Mesothelial cell of epicardium (in vitro differentiated cells): ENCODE data around the gene TENM4. TPM values are rescaled to one million over a fixed set of nuclear protein-coding genes. Genes with fewer than 3 reads are reported as not detected.

ENCODE experiments used
- DNase-seq, 2 experiments: peaks; one replicate each; pipeline ENCODE4 v3.0.0; 2021; ENCODE audit warnings: low spot score in 2 of 2; ENCODE audit not compliant: unreplicated experiment in 2 of 2
- H3K27ac Mint-ChIP-seq: 2 replicates; pipeline ENCODE4 v1.8.0; 2021; ENCODE audit warnings: mixed read lengths
- H3K27me3 Mint-ChIP-seq: 2 replicates; pipeline ENCODE4 v1.8.0; 2021; ENCODE audit warnings: low read depth, mixed read lengths
- H3K36me3 Mint-ChIP-seq: 2 replicates; pipeline ENCODE4 v1.8.0; 2021; ENCODE audit warnings: mixed read lengths
- H3K4me1 Mint-ChIP-seq: 2 replicates; pipeline ENCODE4 v1.8.0; 2021; ENCODE audit warnings: mixed read lengths
- H3K4me3 Mint-ChIP-seq: 2 replicates; pipeline ENCODE4 v1.8.0; 2021; ENCODE audit warnings: mild to moderate bottlenecking, moderate library complexity, mixed read lengths
- H3K9me3 Mint-ChIP-seq: 2 replicates; pipeline ENCODE4 v1.8.0; 2021; ENCODE audit warnings: mixed read lengths
- total RNA-seq: library from RNA; stranded (reverse); gene quantifications from 3 replicates; pipeline ENCODE4 v1.2.1, GENCODE V29; 2021
- TF ChIP-seq, protein P1 (sequence below): fragments of 200-600 bp; sonication (generic); IDR thresholded peaks from one replicate; pipeline ENCODE4 v1.5.0; 2021; ENCODE audit warnings: antibody characterized with exemption; ENCODE audit not compliant: unreplicated experiment

TENM4 gene
- total RNA-seq, 1 donor from 2014 or later = 187 TPM

- H3K4me3 Mint-ChIP-seq = no peak overlapping the region
- no peaks in the 10 kb centered on the region for H3K9me3 Mint-ChIP-seq
- peaks cover 4% of the 10 kb centered on the region for H3K36me3 Mint-ChIP-seq
- TF ChIP-seq, protein P1, sequence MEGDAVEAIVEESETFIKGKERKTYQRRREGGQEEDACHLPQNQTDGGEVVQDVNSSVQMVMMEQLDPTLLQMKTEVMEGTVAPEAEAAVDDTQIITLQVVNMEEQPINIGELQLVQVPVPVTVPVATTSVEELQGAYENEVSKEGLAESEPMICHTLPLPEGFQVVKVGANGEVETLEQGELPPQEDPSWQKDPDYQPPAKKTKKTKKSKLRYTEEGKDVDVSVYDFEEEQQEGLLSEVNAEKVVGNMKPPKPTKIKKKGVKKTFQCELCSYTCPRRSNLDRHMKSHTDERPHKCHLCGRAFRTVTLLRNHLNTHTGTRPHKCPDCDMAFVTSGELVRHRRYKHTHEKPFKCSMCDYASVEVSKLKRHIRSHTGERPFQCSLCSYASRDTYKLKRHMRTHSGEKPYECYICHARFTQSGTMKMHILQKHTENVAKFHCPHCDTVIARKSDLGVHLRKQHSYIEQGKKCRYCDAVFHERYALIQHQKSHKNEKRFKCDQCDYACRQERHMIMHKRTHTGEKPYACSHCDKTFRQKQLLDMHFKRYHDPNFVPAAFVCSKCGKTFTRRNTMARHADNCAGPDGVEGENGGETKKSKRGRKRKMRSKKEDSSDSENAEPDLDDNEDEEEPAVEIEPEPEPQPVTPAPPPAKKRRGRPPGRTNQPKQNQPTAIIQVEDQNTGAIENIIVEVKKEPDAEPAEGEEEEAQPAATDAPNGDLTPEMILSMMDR = no peak
- no peak for DNase-seq
- H3K27me3 Mint-ChIP-seq = no peaks in the 10 kb centered on the region
- H3K4me1 Mint-ChIP-seq = peaks cover 12% of the 10 kb centered on the region
- H3K27ac Mint-ChIP-seq = no peak overlapping the region
These were observed 34.5 kb downstream of the TENM4 start for GRCh38 chr11:79406376-79406775.

DNA sequence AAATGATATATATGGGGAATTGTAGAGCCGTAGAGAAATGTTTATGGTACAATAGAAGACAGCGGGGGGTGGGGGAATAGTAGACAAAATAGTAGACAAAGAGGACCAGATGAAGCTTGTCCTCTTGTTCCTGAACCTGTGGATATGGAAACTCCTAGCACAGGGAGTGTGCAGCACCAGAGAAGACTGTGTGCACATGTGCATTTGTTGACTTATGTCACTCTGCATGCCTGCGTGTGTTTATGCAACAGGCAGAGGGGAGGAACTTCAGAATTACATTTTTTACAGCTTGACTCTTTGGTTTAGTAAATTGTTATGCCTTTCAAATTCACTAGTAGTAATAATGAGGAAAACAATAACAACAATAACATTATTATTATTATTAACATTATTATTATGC is 36.0 kb downstream of the TENM4 start:
- Mint-ChIP-seq H3K4me1 (peaks cover 12% of the 10 kb centered on the region), H3K27me3 (no peaks in the 10 kb centered on the region), H3K27ac (no peak overlapping the region), H3K4me3 (no peak overlapping the region), H3K36me3 (peaks cover 5% of the 10 kb centered on the region), H3K9me3 (no peaks in the 10 kb centered on the region)
- TF ChIP-seq, protein P1 = no peak
- no peak for DNase-seq

GRCh38 chr11:79404325-79404724 is 36.5 kb downstream of the TENM4 start:
- peaks cover 12% of the 10 kb centered on the region for H3K4me1 Mint-ChIP-seq
- H3K36me3 Mint-ChIP-seq = peaks cover 5% of the 10 kb centered on the region
- no peaks in the 10 kb centered on the region for H3K9me3 Mint-ChIP-seq
- no peak for DNase-seq
- H3K27me3 Mint-ChIP-seq = no peaks in the 10 kb centered on the region
- H3K27ac Mint-ChIP-seq = no peak overlapping the region
- TF ChIP-seq, protein P1 = no peak
- H3K4me3 Mint-ChIP-seq = no peak overlapping the region

GRCh38 chr11:79403839-79404238 is 37.0 kb downstream of the TENM4 start:
- Mint-ChIP-seq H3K9me3 (no peaks in the 10 kb centered on the region), H3K36me3 (peaks cover 5% of the 10 kb centered on the region), H3K4me1 (peaks cover 12% of the 10 kb centered on the region), H3K27me3 (no peaks in the 10 kb centered on the region), H3K4me3 (no peak overlapping the region), H3K27ac (no peak overlapping the region)
- TF ChIP-seq, protein P1 = no peak
- no peak for DNase-seq

- DNase-seq = no peak
- H3K27ac Mint-ChIP-seq = no peak overlapping the region
- no peaks in the 10 kb centered on the region for H3K9me3 Mint-ChIP-seq
- no peak overlapping the region for H3K4me3 Mint-ChIP-seq
- H3K36me3 Mint-ChIP-seq = peaks cover 5% of the 10 kb centered on the region
- H3K27me3 Mint-ChIP-seq = no peaks in the 10 kb centered on the region
- TF ChIP-seq, protein P1 = no peak
- H3K4me1 Mint-ChIP-seq = peaks cover 12% of the 10 kb centered on the region
These were observed 37.9 kb downstream of the TENM4 start for GRCh38 chr11:79402912-79403311.
